Smooth muscle cell (in vitro differentiated cells): ENCODE measurements around the gene SLC66A2. TPM values are rescaled to one million over a fixed set of nuclear protein-coding genes. Genes with fewer than 3 reads are reported as not detected.
A peak's percentile ranks its signal among the peaks of the same experiment; 100 is the strongest.

Experiments used
- DNase-seq: peaks from one replicate; lab custom pipeline; 2025; ENCODE audit not compliant: unreplicated experiment; lab: John Stamatoyannopoulos, UW
- H2AFZ ChIP-seq: fragments of 200-600 bp; sonication (generic); 2 replicates; pipeline ENCODE4 v1.6.0; 2016; ENCODE audit warnings: antibody characterized with exemption, low read depth, mild to moderate bottlenecking
- H3F3A ChIP-seq: fragments of 200-600 bp; sonication (generic); 2 replicates; pipeline ENCODE4 v1.6.0; 2017; ENCODE audit warnings: antibody characterized with exemption, low read depth
- H3K27ac ChIP-seq: fragments of 200-600 bp; sonication (generic); 2 replicates; pipeline ENCODE4 v1.5.1; 2016; ENCODE audit warnings: low read depth, mild to moderate bottlenecking
- H3K27me3 ChIP-seq: fragments of 200-600 bp; sonication (generic); 2 replicates; pipeline ENCODE4 v1.6.1; 2016; ENCODE audit warnings: low read depth, mild to moderate bottlenecking
- H3K36me3 ChIP-seq: fragments of 200-600 bp; sonication (generic); 2 replicates; pipeline ENCODE4 v1.5.1; 2016; ENCODE audit warnings: low read depth
- H3K4me1 ChIP-seq: fragments of 200-600 bp; sonication (generic); 2 replicates; pipeline ENCODE4 v1.5.1; 2016; ENCODE audit warnings: low read depth
- H3K4me2 ChIP-seq: fragments of 200-600 bp; sonication (generic); 2 replicates; pipeline ENCODE4 v1.6.0; 2016; ENCODE audit warnings: mild to moderate bottlenecking
- H3K4me3 ChIP-seq: fragments of 200-600 bp; sonication (generic); 2 replicates; pipeline ENCODE4 v1.5.1; 2016; ENCODE audit warnings: mild to moderate bottlenecking
- H3K79me2 ChIP-seq: fragments of 200-600 bp; sonication (generic); 2 replicates; pipeline ENCODE4 v1.6.0; 2016; ENCODE audit warnings: low read depth, mild to moderate bottlenecking
- H3K9ac ChIP-seq: fragments of 200-600 bp; sonication (generic); 2 replicates; pipeline ENCODE4 v1.6.0; 2016; ENCODE audit warnings: low read depth
- H3K9me3 ChIP-seq: fragments of 200-600 bp; sonication (generic); replicated peaks from 2 replicates; pipeline ENCODE4 v1.5.1; 2016; ENCODE audit warnings: low read depth
- H4K20me1 ChIP-seq: fragments of 200-600 bp; sonication (generic); 2 replicates; pipeline ENCODE4 v1.6.0; 2016; ENCODE audit warnings: low read depth
- WGBS: methylation state at CpG from one replicate; pipeline ENCODE4 v1.1.7; 2016; ENCODE audit warnings: low lambda C conversion rate; 5-methylcytosine and 5-hydroxymethylcytosine counted together
- polyA plus RNA-seq: library from polyadenylated mRNA; unstranded; fragments of >200 nt; fragmentation: Nextera tagmentation; extraction: Ambion mirVana; gene quantifications from 2 replicates; pipeline ENCODE4 v1.2.1, GENCODE V29; 2016
- total RNA-seq: library from RNA; depleted of rRNA; stranded (reverse); fragments of >200 nt; gene quantifications from 2 replicates; pipeline ENCODE4 v1.2.3, GENCODE V29; 2014
- TF ChIP-seq, protein P1 (sequence below): fragments of 200-600 bp; sonication (generic); IDR thresholded peaks from 2 replicates; pipeline ENCODE4 v1.5.1; 2017; ENCODE audit warnings: borderline replicate concordance, mild to moderate bottlenecking, antibody characterized with exemption; ENCODE audit not compliant: insufficient read depth, poor library complexity, severe bottlenecking

SLC66A2 gene
- total and polyA plus RNA-seq, 2 experiments from 2014 or later = 23.6 to 37.9 TPM

DNA sequence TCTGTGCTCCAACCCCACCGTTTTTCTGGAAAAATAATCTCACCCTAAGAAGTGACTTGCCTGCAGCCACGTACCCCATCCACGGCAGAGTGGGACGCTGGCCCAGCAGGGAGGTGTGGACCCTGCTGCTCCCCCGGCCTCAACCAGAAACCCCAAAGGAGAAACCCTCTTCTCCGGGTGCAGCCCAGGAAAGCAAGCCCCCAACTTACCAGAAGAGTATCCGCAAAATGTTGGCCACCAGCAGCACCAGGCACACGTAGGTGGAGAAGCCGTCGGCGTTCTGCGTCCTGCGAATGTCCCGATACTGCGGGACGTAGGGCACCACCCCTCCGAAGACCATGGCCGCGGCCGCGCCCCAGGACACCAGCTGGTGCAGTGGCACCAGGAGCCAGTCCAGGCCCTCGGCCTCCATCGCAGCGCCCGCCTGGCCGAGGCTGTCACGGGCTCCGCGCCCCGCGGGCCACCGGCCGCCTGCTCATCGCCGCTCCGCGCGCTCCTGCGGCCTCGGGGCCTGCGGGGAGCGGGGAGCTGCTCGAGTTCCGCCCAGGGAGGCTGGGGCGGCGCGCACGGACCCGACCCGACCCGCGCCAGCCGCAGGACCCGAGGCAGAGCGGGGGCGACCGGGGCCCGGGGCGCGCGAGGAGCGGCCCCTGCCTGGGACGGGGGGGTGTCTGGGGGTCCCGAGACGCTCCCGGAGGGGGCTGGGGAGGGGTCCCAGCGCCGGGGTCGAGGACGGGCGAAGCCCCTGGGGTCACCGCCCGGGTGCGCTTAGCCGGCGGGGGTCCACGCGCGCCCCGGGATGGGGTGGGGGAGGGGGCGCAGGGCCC lies 725 bp downstream of the SLC66A2 start:
- Histone ChIP-seq H4K20me1 (peaks cover 48% of the 10 kb centered on the region), H3K27me3 (no peaks in the 10 kb centered on the region), H3K36me3 (no peaks in the 10 kb centered on the region), H3K4me1 (peaks cover 15% of the 10 kb centered on the region), H2AFZ (no peak overlapping the region), H3K79me2 (peaks cover 51% of the 10 kb centered on the region), H3K27ac (peak overlapping the region; percentile 15), H3K4me3 (peak overlapping the region; percentile 83), H3K4me2 (peak overlapping the region; percentile 96), H3F3A (no peaks in the 10 kb centered on the region), H3K9me3 (no peaks in the 10 kb centered on the region), H3K9ac (peak overlapping the region; percentile 89)
- TF ChIP-seq, protein P1, sequence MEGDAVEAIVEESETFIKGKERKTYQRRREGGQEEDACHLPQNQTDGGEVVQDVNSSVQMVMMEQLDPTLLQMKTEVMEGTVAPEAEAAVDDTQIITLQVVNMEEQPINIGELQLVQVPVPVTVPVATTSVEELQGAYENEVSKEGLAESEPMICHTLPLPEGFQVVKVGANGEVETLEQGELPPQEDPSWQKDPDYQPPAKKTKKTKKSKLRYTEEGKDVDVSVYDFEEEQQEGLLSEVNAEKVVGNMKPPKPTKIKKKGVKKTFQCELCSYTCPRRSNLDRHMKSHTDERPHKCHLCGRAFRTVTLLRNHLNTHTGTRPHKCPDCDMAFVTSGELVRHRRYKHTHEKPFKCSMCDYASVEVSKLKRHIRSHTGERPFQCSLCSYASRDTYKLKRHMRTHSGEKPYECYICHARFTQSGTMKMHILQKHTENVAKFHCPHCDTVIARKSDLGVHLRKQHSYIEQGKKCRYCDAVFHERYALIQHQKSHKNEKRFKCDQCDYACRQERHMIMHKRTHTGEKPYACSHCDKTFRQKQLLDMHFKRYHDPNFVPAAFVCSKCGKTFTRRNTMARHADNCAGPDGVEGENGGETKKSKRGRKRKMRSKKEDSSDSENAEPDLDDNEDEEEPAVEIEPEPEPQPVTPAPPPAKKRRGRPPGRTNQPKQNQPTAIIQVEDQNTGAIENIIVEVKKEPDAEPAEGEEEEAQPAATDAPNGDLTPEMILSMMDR = no peak
- DNase-seq = no peak
- 6% methylated on average over 67 of the region's 81 CpGs for whole genome bisulfite sequencing

GRCh38 chr18:79949697-79950487 lies 1.6 kb downstream of the SLC66A2 start:
- no peak overlapping the region for H3K9ac ChIP-seq

DNA sequence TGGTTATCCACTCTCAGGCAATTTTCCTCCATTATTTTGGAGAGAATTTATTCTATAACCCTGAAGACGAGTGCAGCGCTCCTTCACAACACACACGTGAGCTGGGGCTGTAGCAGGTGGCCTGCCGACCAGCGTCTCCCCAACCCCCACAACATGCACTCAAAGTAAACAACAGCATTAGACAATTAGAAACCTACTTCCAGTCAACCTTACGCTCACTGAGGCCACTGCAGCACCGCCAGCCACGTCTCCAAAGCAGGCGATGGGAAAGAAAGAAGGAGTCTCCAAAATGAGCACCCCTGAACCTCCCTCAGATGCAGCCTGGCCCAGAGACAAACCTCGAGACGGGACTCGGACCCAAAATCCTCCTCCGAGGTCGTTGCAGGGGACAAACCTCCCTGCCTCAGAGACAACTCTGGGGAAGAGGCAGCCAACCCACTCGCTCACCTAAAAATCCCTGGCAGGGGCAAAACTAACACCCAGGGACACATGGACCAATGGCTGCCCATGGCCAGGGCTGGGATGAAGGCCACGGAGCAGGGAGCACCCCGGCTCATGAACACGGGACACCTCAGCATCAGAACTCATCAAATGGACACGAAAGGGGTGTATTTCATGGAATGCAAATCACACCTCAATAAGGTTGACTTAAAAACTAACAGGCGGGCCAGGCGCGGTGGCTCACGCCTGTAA lies 2.6 kb downstream of the SLC66A2 start:
- H3F3A ChIP-seq = no peaks in the 10 kb centered on the region
- peaks cover 63% of the 10 kb centered on the region for H3K79me2 ChIP-seq
- 94% methylated on average over 23 of the region's 23 CpGs for WGBS
- H3K36me3 ChIP-seq = no peaks in the 10 kb centered on the region
- H2AFZ ChIP-seq = no peak overlapping the region
- H3K4me3 ChIP-seq = no peak overlapping the region
- H3K4me1 ChIP-seq = peaks cover 15% of the 10 kb centered on the region
- TF ChIP-seq, protein P1 = no peak
- peaks cover 67% of the 10 kb centered on the region for H4K20me1 ChIP-seq
- H3K9me3 ChIP-seq = no peaks in the 10 kb centered on the region
- no peak overlapping the region for H3K9ac ChIP-seq
- no peaks in the 10 kb centered on the region for H3K27me3 ChIP-seq
- H3K4me2 ChIP-seq = no peak overlapping the region
- no peak overlapping the region for H3K27ac ChIP-seq
- DNase-seq = no peak

More at GRCh38 chr18:79949697-79950487, 1.6 kb downstream of the SLC66A2 start:
- Histone ChIP-seq H3K4me3 (peak overlapping the region; percentile 83), H3K4me2 (peak overlapping the region; percentile 96), H2AFZ (no peak overlapping the region), H3K9me3 (no peaks in the 10 kb centered on the region), H3F3A (no peaks in the 10 kb centered on the region), H3K4me1 (peaks cover 15% of the 10 kb centered on the region), H3K36me3 (no peaks in the 10 kb centered on the region), H4K20me1 (peaks cover 57% of the 10 kb centered on the region), H3K79me2 (peaks cover 59% of the 10 kb centered on the region), H3K27ac (no peak overlapping the region), H3K27me3 (no peaks in the 10 kb centered on the region)
- 73% methylated on average over 12 of the region's 12 CpGs for WGBS
- TF ChIP-seq, protein P1 = no peak
- DNase-seq = no peak
